SK-N-SH (cell line): ENCODE results near the gene MAD1L1. TPM values are rescaled to one million over a fixed set of nuclear protein-coding genes. Genes with fewer than 3 reads are reported as not detected.

Experiments
- CTCF ChIA-PET: fragments of 300-600, 350-600 bp; formaldehyde crosslinking; extraction: SDS; loops from one replicate; lab custom pipeline; 2021; lab: Yijun Ruan, JAX
- POLR2A ChIA-PET: fragments of 350-600 bp; sonication (Branson Sonifier 250); formaldehyde crosslinking; extraction: SDS; loops from one replicate; lab custom pipeline; 2020; ENCODE audit warnings: antibody characterized with exemption, inconsistent platforms; lab: Yijun Ruan, JAX
- DNase-seq: peaks from one replicate; pipeline ENCODE4 v3.0.0; 2012
- H2AFZ ChIP-seq: fragments of 200-600 bp; sonication (generic); 2 replicates; pipeline ENCODE4 v1.8.1; 2016; ENCODE audit warnings: antibody characterized with exemption, mild to moderate bottlenecking, low read depth
- H3F3A ChIP-seq: fragments of 200-600 bp; sonication (generic); replicated peaks from 2 replicates; pipeline ENCODE3; 2016; ENCODE audit warnings: antibody characterized with exemption, mild to moderate bottlenecking; ENCODE audit not compliant: insufficient read depth
- H3K27ac ChIP-seq, 2 experiments: fragments of 200-500 bp in 1 of 2; fragments of 200-600 bp in 1 of 2; sonication (Bioruptor generic) in 1 of 2; sonication (generic), shearing (Covaris generic) in 1 of 2; 2 replicates each; pipeline versions ENCODE4 v1.5.1 to v1.6.1; 2014 to 2016; ENCODE audit warnings: low read depth in 2 of 2, inconsistent platforms in 1 of 2, low read length in 1 of 2, mild to moderate bottlenecking in 1 of 2, mixed read lengths in 1 of 2
- H3K27me3 ChIP-seq: fragments of 200-600 bp; sonication (generic), shearing (Covaris generic); 2 replicates; pipeline ENCODE4 v1.6.1; 2016; ENCODE audit warnings: mixed run types; ENCODE audit not compliant: insufficient read depth
- H3K36me3 ChIP-seq, 2 experiments: fragments of 200-500 bp in 1 of 2; fragments of 200-600 bp in 1 of 2; sonication (Bioruptor generic) in 1 of 2; sonication (generic) in 1 of 2; replicated peaks in 1 of 2; 2 replicates each; pipeline versions ENCODE3 to v1.5.1; 2014 to 2016; ENCODE audit warnings: low read length in 1 of 2, mild to moderate bottlenecking in 1 of 2; ENCODE audit not compliant: insufficient read depth in 2 of 2, control insufficient read depth in 1 of 2
- H3K4me1 ChIP-seq, 2 experiments: fragments of 200-500 bp in 1 of 2; fragments of 200-600 bp in 1 of 2; sonication (Bioruptor generic) in 1 of 2; sonication (generic), shearing (Covaris generic) in 1 of 2; 2 replicates each; pipeline versions ENCODE4 v1.5.1 to v1.6.1; 2014 to 2016; ENCODE audit warnings: low read depth in 1 of 2, low read length in 1 of 2, mixed run types in 1 of 2; ENCODE audit not compliant: insufficient read depth in 2 of 2, control insufficient read depth in 1 of 2
- H3K4me2 ChIP-seq: fragments of 200-600 bp; sonication (generic), shearing (Covaris generic); 2 replicates; pipeline ENCODE4 v1.6.1; 2017; ENCODE audit warnings: mixed run types
- H3K4me3 ChIP-seq, 2 experiments: fragments of 200-500 bp in 1 of 2; fragments of 200-600 bp in 1 of 2; sonication (Bioruptor generic) in 1 of 2; sonication (generic), shearing (Covaris generic) in 1 of 2; 2 replicates each; pipeline versions ENCODE4 v1.5.1 to v1.8.1; 2014 to 2016; ENCODE audit warnings: low read depth in 2 of 2, inconsistent platforms in 1 of 2, low read length in 1 of 2, mild to moderate bottlenecking in 1 of 2, mixed read lengths in 1 of 2, moderate library complexity in 1 of 2
- H3K79me2 ChIP-seq: fragments of 200-600 bp; sonication (generic); 2 replicates; pipeline ENCODE4 v1.8.1; 2017; ENCODE audit warnings: mild to moderate bottlenecking; ENCODE audit not compliant: insufficient read depth
- H3K9ac ChIP-seq: fragments of 200-600 bp; sonication (generic); 2 replicates; pipeline ENCODE4 v1.6.1; 2017; ENCODE audit warnings: mixed run types
- H3K9me2 ChIP-seq: fragments of 200-600 bp; sonication (generic); 2 replicates; pipeline ENCODE4 v1.6.1; 2017; ENCODE audit warnings: mixed run types
- H3K9me3 ChIP-seq: fragments of 200-600 bp; sonication (generic); 2 replicates; pipeline ENCODE4 v1.6.1; 2017; ENCODE audit warnings: mixed run types, mild to moderate bottlenecking, moderate library complexity
- H4K20me1 ChIP-seq: fragments of 200-600 bp; sonication (generic); 2 replicates; pipeline ENCODE4 v1.6.1; 2017; ENCODE audit warnings: mild to moderate bottlenecking, mixed run types; ENCODE audit not compliant: insufficient read depth
- EP300 ChIP-seq, 2 experiments: IDR thresholded peaks; 2 replicates each; pipeline versions ENCODE4 v1.4.0 to v1.6.1; 2012; ENCODE audit warnings: borderline replicate concordance in 1 of 2, low read depth in 1 of 2, low read length in 1 of 2
- FOXJ3 ChIP-seq: sonication (generic); formaldehyde crosslinking; IDR thresholded peaks from 2 replicates; pipeline ENCODE4 v1.5.1; 2020; ENCODE audit warnings: mild to moderate bottlenecking, missing genetic modification reagents
- FOXM1 ChIP-seq: IDR thresholded peaks from 2 replicates; pipeline ENCODE4 v1.4.0; 2012; ENCODE audit warnings: low read depth, mild to moderate bottlenecking
- GABPA ChIP-seq: IDR thresholded peaks from 2 replicates; pipeline ENCODE4 v1.4.0; 2012; ENCODE audit warnings: low read depth, mild to moderate bottlenecking
- GATA2 ChIP-seq: sonication (generic); formaldehyde crosslinking; IDR thresholded peaks from 2 replicates; pipeline ENCODE4 v1.5.0; 2020; ENCODE audit warnings: mild to moderate bottlenecking, missing genetic modification reagents
- MXI1 ChIP-seq: IDR thresholded peaks from 2 replicates; pipeline ENCODE4 v1.6.1; 2012; ENCODE audit warnings: mild to moderate bottlenecking, low read depth, low read length, improper control_type of control experiment
- NRF1 ChIP-seq: IDR thresholded peaks from 2 replicates; pipeline ENCODE4 v1.6.1; 2012; ENCODE audit warnings: low read depth, mild to moderate bottlenecking, low read length
- POLR2AphosphoS5 ChIP-seq: IDR thresholded peaks from 2 replicates; pipeline ENCODE4 v1.6.1; 2012; ENCODE audit warnings: low read depth, low read length
- RAD21 ChIP-seq: IDR thresholded peaks from 2 replicates; pipeline ENCODE4 v1.6.1; 2012; ENCODE audit warnings: mild to moderate bottlenecking, low read length
- RFX5 ChIP-seq: IDR thresholded peaks from 2 replicates; pipeline ENCODE4 v1.6.1; 2012; ENCODE audit warnings: mild to moderate bottlenecking, improper control_type of control experiment, low read length
- RXRA ChIP-seq: IDR thresholded peaks from 2 replicates; pipeline ENCODE4 v1.4.0; 2012; ENCODE audit warnings: low read depth, mild to moderate bottlenecking, borderline replicate concordance
- TCF12 ChIP-seq: IDR thresholded peaks from 2 replicates; pipeline ENCODE4 v1.4.0; 2012
- TEAD4 ChIP-seq: IDR thresholded peaks from 2 replicates; pipeline ENCODE4 v1.4.0; 2012; ENCODE audit warnings: mild to moderate bottlenecking, borderline replicate concordance; ENCODE audit not compliant: insufficient read depth
- WGBS: methylation state at CpG from one replicate; pipeline ENCODE4 v1.1.6; 2017; ENCODE audit warnings: low lambda C conversion rate; 5-methylcytosine and 5-hydroxymethylcytosine counted together
- polyA plus RNA-seq, 3 experiments: library from polyadenylated mRNA; depleted of rRNA; stranded (reverse); fragments of >200 nt; gene quantifications; 2 replicates each; pipeline ENCODE4 v1.2.3, GENCODE V29; 2012
- TF ChIP-seq, protein P1 (sequence below): IDR thresholded peaks from 2 replicates; pipeline ENCODE4 v1.6.1; 2012; ENCODE audit warnings: mild to moderate bottlenecking, low read depth, low read length, moderate library complexity
- TF ChIP-seq, protein P2 (sequence below): IDR thresholded peaks from 2 replicates; pipeline ENCODE4 v1.4.0; 2012; ENCODE audit warnings: low read depth
- TF ChIP-seq, protein P3 (sequence below): fragments of 200-600 bp; sonication (generic); IDR thresholded peaks from 2 replicates; pipeline ENCODE4 v1.6.1; 2017; ENCODE audit warnings: antibody characterized with exemption, mild to moderate bottlenecking, moderate library complexity
- TF ChIP-seq, protein P4 (sequence below): IDR thresholded peaks from 2 replicates; pipeline ENCODE4 v1.4.0; 2012; ENCODE audit warnings: low read depth, borderline replicate concordance

Gene MAD1L1
- polyA plus RNA-seq, 1 of the 3 experiments (the other 2 are of a cell fraction): 46.2 TPM

DNA sequence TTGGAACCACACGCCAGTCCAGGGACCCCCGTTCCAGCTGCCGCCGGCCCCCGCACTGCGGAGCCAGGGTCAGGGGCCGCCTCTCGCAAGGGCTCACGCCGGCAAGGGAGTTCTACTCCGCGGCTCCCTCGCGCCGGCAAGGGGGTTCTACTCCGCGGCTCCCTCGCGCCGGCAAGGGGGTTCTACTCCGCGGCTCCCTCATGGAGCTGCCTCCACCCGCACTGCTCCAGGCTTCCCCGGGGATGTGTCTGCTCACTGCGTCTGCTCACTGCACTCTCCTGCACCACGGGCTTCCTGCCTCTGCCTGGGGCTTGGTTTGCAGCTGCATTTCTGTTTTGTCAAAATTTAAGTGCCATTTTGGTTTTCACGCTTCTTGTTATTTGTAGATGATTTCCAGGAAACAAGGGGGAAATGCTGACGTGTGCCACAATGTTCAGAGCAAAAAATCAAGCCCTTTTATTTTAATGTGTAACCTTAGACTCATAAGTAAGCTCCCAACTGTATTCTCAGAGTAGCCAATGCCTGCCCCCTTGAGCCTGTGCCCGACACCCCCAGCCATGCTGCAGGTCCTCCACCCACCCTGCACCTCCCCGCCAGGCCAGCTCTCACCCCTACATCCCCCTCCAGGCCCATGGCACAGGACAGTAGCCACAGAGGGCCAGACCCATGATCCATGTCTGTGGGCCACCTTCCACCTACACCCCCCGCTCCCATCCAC is 246.2 kb downstream of the MAD1L1 start:
- H3K36me3 ChIP-seq: peaks cover 0 to 5% of the 10 kb centered on the region in 2 experiments
- ChIA-PET POLR2A (no interaction called here), CTCF (interaction anchor here (1.2 kb wide), 1 partner anchor 23 kb away, joined by 4 read pairs; no protein-coding TSS in a partner anchor)
- H3K9me2 ChIP-seq: no peaks in the 10 kb centered on the region
- H3K79me2 ChIP-seq: no peaks in the 10 kb centered on the region
- no peaks in the 10 kb centered on the region for H3K27me3 ChIP-seq
- H3K4me1 ChIP-seq: peaks cover 0 to 18% of the 10 kb centered on the region in 2 experiments; a peak in 1 of 4 replicates
- no peaks in the 10 kb centered on the region for H4K20me1 ChIP-seq
- H3K27ac ChIP-seq: no peak overlapping the region
- no peak for DNase-seq
- H3K9me3 ChIP-seq: no peaks in the 10 kb centered on the region
- WGBS: 96% methylated on average over 31 of the region's 31 CpGs
- no peak overlapping the region for H3K9ac ChIP-seq
- TF ChIP-seq TEAD4 (no peak), GABPA (no peak), RAD21 (no peak), MXI1 (no peak), POLR2AphosphoS5 (no peak), RXRA (no peak), FOXJ3 (CRISPR knock-in tag) (no peak), GATA2 (no peak), RFX5 (no peak)
- TF ChIP-seq, protein P1, sequence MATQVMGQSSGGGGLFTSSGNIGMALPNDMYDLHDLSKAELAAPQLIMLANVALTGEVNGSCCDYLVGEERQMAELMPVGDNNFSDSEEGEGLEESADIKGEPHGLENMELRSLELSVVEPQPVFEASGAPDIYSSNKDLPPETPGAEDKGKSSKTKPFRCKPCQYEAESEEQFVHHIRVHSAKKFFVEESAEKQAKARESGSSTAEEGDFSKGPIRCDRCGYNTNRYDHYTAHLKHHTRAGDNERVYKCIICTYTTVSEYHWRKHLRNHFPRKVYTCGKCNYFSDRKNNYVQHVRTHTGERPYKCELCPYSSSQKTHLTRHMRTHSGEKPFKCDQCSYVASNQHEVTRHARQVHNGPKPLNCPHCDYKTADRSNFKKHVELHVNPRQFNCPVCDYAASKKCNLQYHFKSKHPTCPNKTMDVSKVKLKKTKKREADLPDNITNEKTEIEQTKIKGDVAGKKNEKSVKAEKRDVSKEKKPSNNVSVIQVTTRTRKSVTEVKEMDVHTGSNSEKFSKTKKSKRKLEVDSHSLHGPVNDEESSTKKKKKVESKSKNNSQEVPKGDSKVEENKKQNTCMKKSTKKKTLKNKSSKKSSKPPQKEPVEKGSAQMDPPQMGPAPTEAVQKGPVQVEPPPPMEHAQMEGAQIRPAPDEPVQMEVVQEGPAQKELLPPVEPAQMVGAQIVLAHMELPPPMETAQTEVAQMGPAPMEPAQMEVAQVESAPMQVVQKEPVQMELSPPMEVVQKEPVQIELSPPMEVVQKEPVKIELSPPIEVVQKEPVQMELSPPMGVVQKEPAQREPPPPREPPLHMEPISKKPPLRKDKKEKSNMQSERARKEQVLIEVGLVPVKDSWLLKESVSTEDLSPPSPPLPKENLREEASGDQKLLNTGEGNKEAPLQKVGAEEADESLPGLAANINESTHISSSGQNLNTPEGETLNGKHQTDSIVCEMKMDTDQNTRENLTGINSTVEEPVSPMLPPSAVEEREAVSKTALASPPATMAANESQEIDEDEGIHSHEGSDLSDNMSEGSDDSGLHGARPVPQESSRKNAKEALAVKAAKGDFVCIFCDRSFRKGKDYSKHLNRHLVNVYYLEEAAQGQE: no peak
- TF ChIP-seq, protein P2, sequence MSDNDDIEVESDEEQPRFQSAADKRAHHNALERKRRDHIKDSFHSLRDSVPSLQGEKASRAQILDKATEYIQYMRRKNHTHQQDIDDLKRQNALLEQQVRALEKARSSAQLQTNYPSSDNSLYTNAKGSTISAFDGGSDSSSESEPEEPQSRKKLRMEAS: no peak
- H3K4me2 ChIP-seq: no peak overlapping the region
- no peak overlapping the region for H2AFZ ChIP-seq
- H3F3A ChIP-seq: peaks cover 6% of the 10 kb centered on the region
- H3K4me3 ChIP-seq: no peak overlapping the region

DNA sequence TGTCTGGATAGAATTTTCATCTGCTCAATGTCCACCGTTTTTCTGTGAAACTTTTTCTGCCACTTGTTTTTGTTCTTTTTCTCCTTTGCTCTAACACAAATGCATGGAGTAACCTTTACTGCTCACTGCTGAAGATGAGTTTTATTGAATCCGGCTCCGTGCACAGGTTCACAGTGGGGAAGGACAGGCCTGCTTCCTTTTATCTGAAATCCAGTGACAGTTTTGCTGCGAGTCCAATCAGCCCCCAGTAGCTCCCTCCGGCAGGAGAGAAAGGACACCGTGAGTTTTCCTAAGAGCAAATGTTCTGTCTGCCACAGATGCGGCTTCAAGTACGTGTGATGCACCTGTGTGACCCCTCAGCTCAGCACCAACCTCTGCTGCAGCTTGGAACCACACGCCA is 246.8 kb downstream of the MAD1L1 start:
- Histone ChIP-seq H3K4me2 (no peak overlapping the region), H3K27ac (no peak overlapping the region), H4K20me1 (no peaks in the 10 kb centered on the region), H3K9ac (no peak overlapping the region), H3K4me1 (peaks cover 0 to 20% of the 10 kb centered on the region in 2 experiments; a peak in 1 of 4 replicates), H2AFZ (no peak overlapping the region), H3K27me3 (no peaks in the 10 kb centered on the region), H3K79me2 (no peaks in the 10 kb centered on the region), H3K9me3 (no peaks in the 10 kb centered on the region), H3K9me2 (no peaks in the 10 kb centered on the region), H3K36me3 (peaks cover 0 to 5% of the 10 kb centered on the region in 2 experiments), H3K4me3 (no peak overlapping the region), H3F3A (peaks cover 6% of the 10 kb centered on the region)
- WGBS: 96% methylated on average over 9 of the region's 9 CpGs
- DNase-seq: no peak
- POLR2A ChIA-PET: no interaction called here
- CTCF ChIA-PET: interaction anchor here (1.2 kb wide), 1 partner anchor 23 kb away, joined by 4 read pairs; no protein-coding TSS in a partner anchor
- TF ChIP-seq TCF12 (no peak), FOXM1 (no peak), NRF1 (no peak), RXRA (no peak), GABPA (no peak), POLR2AphosphoS5 (no peak), EP300 (IDR thresholded peaks at IDR 0.05; ENCODE audit: borderline replicate concordance in 1 of 2, low read depth in 1 of 2, low read length in 1 of 2) (no peak)
- TF ChIP-seq, protein P3, sequence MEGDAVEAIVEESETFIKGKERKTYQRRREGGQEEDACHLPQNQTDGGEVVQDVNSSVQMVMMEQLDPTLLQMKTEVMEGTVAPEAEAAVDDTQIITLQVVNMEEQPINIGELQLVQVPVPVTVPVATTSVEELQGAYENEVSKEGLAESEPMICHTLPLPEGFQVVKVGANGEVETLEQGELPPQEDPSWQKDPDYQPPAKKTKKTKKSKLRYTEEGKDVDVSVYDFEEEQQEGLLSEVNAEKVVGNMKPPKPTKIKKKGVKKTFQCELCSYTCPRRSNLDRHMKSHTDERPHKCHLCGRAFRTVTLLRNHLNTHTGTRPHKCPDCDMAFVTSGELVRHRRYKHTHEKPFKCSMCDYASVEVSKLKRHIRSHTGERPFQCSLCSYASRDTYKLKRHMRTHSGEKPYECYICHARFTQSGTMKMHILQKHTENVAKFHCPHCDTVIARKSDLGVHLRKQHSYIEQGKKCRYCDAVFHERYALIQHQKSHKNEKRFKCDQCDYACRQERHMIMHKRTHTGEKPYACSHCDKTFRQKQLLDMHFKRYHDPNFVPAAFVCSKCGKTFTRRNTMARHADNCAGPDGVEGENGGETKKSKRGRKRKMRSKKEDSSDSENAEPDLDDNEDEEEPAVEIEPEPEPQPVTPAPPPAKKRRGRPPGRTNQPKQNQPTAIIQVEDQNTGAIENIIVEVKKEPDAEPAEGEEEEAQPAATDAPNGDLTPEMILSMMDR: no peak
- TF ChIP-seq, protein P4, sequence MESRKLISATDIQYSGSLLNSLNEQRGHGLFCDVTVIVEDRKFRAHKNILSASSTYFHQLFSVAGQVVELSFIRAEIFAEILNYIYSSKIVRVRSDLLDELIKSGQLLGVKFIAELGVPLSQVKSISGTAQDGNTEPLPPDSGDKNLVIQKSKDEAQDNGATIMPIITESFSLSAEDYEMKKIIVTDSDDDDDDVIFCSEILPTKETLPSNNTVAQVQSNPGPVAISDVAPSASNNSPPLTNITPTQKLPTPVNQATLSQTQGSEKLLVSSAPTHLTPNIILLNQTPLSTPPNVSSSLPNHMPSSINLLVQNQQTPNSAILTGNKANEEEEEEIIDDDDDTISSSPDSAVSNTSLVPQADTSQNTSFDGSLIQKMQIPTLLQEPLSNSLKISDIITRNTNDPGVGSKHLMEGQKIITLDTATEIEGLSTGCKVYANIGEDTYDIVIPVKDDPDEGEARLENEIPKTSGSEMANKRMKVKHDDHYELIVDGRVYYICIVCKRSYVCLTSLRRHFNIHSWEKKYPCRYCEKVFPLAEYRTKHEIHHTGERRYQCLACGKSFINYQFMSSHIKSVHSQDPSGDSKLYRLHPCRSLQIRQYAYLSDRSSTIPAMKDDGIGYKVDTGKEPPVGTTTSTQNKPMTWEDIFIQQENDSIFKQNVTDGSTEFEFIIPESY: no peak
